SU-DHL-6 (cell line): ENCODE measurements around the gene BCAP31.

Experiments
- H2AFZ ChIP-seq: fragments of 200-600 bp; sonication (generic); 2 replicates; pipeline ENCODE4 v1.6.1; 2014; ENCODE audit warnings: low read depth, mild to moderate bottlenecking, moderate library complexity, mixed read lengths, antibody characterized with exemption, low read length; ENCODE audit not compliant: severe bottlenecking
- H3F3A ChIP-seq: fragments of 200-600 bp; shearing (Covaris generic); 2 replicates; pipeline ENCODE4 v1.6.0; 2016; ENCODE audit warnings: antibody characterized with exemption, mild to moderate bottlenecking; ENCODE audit not compliant: insufficient read depth
- H3K27ac ChIP-seq: fragments of 200-600 bp; sonication (generic); 2 replicates; pipeline ENCODE4 v1.5.1; 2016; ENCODE audit warnings: low read depth, mild to moderate bottlenecking, low read length, moderate library complexity, mixed read lengths
- H3K27me3 ChIP-seq: fragments of 200-600 bp; sonication (generic), shearing (Covaris generic); 2 replicates; pipeline ENCODE4 v1.6.0; 2014; ENCODE audit warnings: mild to moderate bottlenecking, low read length
- H3K36me3 ChIP-seq: fragments of 200-600 bp; sonication (generic); 2 replicates; pipeline ENCODE4 v1.6.1; 2014; ENCODE audit warnings: mild to moderate bottlenecking, low read length, mixed read lengths
- H3K4me2 ChIP-seq: fragments of 300-600, 200-600 bp; shearing (Covaris generic), sonication (generic); 2 replicates; pipeline ENCODE4 v1.6.0; 2014; ENCODE audit warnings: low read length, low read depth, mild to moderate bottlenecking; ENCODE audit not compliant: poor library complexity, severe bottlenecking
- H3K4me3 ChIP-seq: fragments of 200-600 bp; sonication (generic); 2 replicates; pipeline ENCODE4 v1.5.1; 2014; ENCODE audit warnings: antibody characterized with exemption, low read length, mild to moderate bottlenecking, mixed read lengths; ENCODE audit not compliant: insufficient read depth, poor library complexity, severe bottlenecking
- H3K79me2 ChIP-seq: fragments of 200-600 bp; sonication (generic); 2 replicates; pipeline ENCODE4 v1.6.1; 2014; ENCODE audit warnings: mild to moderate bottlenecking, low read length, moderate library complexity; ENCODE audit not compliant: insufficient read depth
- H3K9ac ChIP-seq: fragments of 200-600 bp; sonication (generic); 2 replicates; pipeline ENCODE4 v1.7.0; 2014; ENCODE audit warnings: mild to moderate bottlenecking, low read length
- H3K9me2 ChIP-seq: fragments of 200-600 bp; sonication (generic); replicated peaks from 2 replicates; pipeline ENCODE4 v1.6.1; 2014; ENCODE audit warnings: low read length; ENCODE audit not compliant: insufficient read depth
- H3K9me3 ChIP-seq: fragments of 200-600 bp; sonication (generic); 2 replicates; pipeline ENCODE4 v1.6.1; 2014; ENCODE audit warnings: low read length, mixed read lengths; ENCODE audit not compliant: insufficient read depth
- H4K20me1 ChIP-seq: fragments of 200-600 bp; sonication (generic); 2 replicates; pipeline ENCODE4 v1.6.1; 2014; ENCODE audit warnings: low read depth, mild to moderate bottlenecking, antibody characterized with exemption, low read length, moderate library complexity, mixed read lengths
- EZH2phosphoT487 ChIP-seq: fragments of 200-600 bp; sonication (generic), shearing (Covaris generic); conservative IDR thresholded peaks from 2 replicates; pipeline ENCODE4 v1.6.1; 2018; ENCODE audit warnings: mild to moderate bottlenecking, antibody characterized with exemption, low read length, moderate library complexity, mixed read lengths
- TF ChIP-seq, protein P1 (sequence below): fragments of 200-600 bp; sonication (generic); IDR thresholded peaks from one replicate; pipeline ENCODE4 v1.5.1; 2017; ENCODE audit warnings: antibody characterized with exemption, mild to moderate bottlenecking, low read length, moderate library complexity; ENCODE audit not compliant: insufficient read depth, poor library complexity, severe bottlenecking

Gene BCAP31

DNA sequence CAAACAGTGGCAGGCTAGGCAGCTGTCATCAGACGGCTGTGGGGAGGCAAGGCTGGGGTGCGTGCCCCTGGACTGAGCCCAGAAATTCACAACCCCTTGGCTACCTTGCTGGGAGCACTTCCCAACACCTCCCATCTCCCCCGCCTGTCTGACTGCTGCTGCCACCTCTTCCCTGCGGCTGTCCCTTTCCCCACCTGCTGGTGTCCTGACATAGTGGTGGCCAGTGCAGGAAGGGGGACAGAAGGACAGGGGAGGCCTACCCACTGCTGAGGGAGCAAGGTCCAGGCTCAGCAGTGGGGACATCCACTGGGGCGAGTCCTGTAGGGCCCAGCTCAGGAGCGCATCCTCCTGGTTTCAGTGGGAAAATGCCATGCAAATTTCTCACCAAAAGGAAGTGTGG is 3.9 kb upstream of the BCAP31 start:
- H4K20me1 ChIP-seq, result no peaks in the 10 kb centered on the region
- no peaks in the 10 kb centered on the region for H3K9me2 ChIP-seq
- no peak for TF ChIP-seq EZH2phosphoT487
- TF ChIP-seq, protein P1, sequence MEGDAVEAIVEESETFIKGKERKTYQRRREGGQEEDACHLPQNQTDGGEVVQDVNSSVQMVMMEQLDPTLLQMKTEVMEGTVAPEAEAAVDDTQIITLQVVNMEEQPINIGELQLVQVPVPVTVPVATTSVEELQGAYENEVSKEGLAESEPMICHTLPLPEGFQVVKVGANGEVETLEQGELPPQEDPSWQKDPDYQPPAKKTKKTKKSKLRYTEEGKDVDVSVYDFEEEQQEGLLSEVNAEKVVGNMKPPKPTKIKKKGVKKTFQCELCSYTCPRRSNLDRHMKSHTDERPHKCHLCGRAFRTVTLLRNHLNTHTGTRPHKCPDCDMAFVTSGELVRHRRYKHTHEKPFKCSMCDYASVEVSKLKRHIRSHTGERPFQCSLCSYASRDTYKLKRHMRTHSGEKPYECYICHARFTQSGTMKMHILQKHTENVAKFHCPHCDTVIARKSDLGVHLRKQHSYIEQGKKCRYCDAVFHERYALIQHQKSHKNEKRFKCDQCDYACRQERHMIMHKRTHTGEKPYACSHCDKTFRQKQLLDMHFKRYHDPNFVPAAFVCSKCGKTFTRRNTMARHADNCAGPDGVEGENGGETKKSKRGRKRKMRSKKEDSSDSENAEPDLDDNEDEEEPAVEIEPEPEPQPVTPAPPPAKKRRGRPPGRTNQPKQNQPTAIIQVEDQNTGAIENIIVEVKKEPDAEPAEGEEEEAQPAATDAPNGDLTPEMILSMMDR, result no peak
- peaks cover 7% of the 10 kb centered on the region; the same call in 1 of the 2 replicates for H3K79me2 ChIP-seq
- no peaks in the 10 kb centered on the region for H3K9me3 ChIP-seq
- no peak overlapping the region for H2AFZ ChIP-seq
- no peak overlapping the region for H3K9ac ChIP-seq
- H3F3A ChIP-seq, result no peaks in the 10 kb centered on the region
- no peak overlapping the region for H3K4me2 ChIP-seq
- H3K36me3 ChIP-seq, result no peaks in the 10 kb centered on the region
- H3K27me3 ChIP-seq, result no peaks in the 10 kb centered on the region
- H3K4me3 ChIP-seq, result no peak overlapping the region
- H3K27ac ChIP-seq, result no peak overlapping the region

DNA sequence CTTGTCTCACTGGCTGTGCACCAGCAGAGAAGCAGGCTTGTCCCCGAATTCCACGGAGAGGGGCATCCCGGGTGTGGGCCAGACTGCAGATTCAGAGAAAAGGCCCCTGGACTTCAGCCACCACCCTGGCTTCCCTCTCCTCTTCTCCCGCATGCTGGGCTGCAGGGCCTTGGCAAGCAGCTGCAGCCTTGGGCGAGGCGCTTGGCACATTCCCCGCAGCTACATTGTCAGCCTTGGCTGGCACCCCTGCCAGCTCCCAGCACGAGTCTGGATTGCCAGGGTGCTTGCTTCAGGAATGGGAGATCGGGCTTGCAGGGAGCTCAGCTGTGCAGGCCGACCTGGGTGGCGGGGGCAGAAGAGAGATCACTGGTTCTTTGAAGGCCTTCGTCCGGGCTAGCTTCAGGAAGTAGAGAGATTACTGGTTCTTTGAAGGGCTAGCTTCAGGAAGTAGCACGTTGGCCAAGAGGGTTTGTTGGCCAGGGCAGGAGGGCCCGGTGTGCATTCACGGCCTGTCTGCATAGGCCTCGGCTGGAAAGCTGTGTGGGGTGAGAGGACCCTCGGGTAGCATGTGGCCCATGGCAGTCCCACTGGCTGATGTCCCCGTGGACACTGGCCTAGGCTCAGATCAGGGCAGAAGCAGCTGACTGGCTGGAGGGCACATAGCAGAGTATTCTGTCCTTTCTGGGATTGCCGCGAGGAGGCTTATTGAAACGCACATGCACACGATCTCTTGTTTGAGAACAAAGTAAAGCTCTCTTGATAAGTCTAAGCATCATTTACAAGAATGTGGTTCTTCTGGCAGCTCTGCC is 3.1 kb upstream of the BCAP31 start:
- no peaks in the 10 kb centered on the region for H3K9me3 ChIP-seq
- H3K27me3 ChIP-seq, result no peaks in the 10 kb centered on the region
- no peaks in the 10 kb centered on the region for H3F3A ChIP-seq
- no peak overlapping the region for H3K9ac ChIP-seq
- H3K4me3 ChIP-seq, result no peak overlapping the region
- no peak overlapping the region for H3K27ac ChIP-seq
- H3K79me2 ChIP-seq, result peaks cover 15% of the 10 kb centered on the region
- H3K9me2 ChIP-seq, result no peaks in the 10 kb centered on the region
- H3K36me3 ChIP-seq, result no peaks in the 10 kb centered on the region
- no peak overlapping the region for H2AFZ ChIP-seq
- TF ChIP-seq, protein P1, result no peak
- no peak for TF ChIP-seq EZH2phosphoT487
- H3K4me2 ChIP-seq, result no peak overlapping the region
- no peaks in the 10 kb centered on the region for H4K20me1 ChIP-seq

DNA sequence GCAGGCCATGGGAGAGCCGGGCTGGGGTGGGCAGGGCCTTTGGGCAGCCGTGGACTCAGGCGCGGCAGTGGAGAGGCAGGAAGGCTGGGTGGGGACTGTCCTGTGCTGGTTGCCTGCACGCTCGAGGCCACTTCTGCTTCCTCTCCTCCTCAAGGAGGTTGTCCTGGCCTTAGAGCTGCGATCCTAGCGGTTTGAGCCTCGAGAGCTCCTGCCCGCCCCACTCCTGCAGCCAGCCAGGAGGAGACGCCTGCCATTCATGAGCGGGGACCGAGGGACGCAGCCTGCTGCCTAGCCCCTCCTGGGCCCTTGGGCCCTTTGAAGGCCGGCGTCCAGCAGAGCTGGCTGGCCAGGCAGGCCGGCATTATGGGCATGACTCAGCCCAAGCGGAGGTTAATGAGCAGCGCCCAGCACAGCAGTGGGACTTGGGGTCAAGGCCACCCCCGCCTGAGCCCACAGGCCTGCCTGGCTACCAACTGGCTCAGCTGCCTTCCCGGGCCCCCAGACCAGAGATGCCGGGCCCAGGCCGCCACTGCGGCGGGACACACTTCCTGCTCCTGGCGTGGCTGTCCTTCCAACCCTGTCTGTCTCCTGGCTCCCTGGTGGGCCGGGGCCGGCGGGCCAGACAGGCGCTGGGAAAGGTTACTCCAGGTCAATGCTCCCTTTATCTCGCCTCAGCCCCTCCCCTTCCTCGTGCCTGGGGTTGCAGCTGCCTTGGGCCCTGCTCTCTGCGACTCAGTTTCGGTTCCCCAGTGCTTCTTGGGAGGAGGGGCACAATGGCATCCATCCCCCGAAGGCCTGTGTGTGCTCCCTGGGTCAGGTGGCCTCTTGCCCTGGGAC is 2.3 kb upstream of the BCAP31 start:
- Histone ChIP-seq H3K9me2 (no peaks in the 10 kb centered on the region), H3K27ac (no peak overlapping the region), H3K36me3 (no peaks in the 10 kb centered on the region), H3K79me2 (peaks cover 19% of the 10 kb centered on the region), H3K9me3 (no peaks in the 10 kb centered on the region), H3F3A (no peaks in the 10 kb centered on the region), H2AFZ (no peak overlapping the region), H3K27me3 (no peaks in the 10 kb centered on the region), H4K20me1 (no peaks in the 10 kb centered on the region), H3K4me2 (no peak overlapping the region), H3K9ac (no peak overlapping the region), H3K4me3 (no peak overlapping the region)
- TF ChIP-seq, protein P1, result no peak
- TF ChIP-seq EZH2phosphoT487, result no peak
